OCI-LY1 (cell line): Measurements from ENCODE around the gene MTX3.

Experiments
- H2AFZ ChIP-seq: fragments of 200-600 bp; sonication (generic), shearing (Covaris generic); 2 replicates; pipeline ENCODE4 v1.6.0; 2014; ENCODE audit warnings: antibody characterized with exemption, mild to moderate bottlenecking, low read length
- H3F3A ChIP-seq: fragments of 200-600 bp; sonication (generic), shearing (Covaris generic); 2 replicates; pipeline ENCODE4 v1.6.0; 2014; ENCODE audit warnings: mild to moderate bottlenecking, antibody characterized with exemption, low read length, moderate library complexity; ENCODE audit not compliant: insufficient read depth
- H3K27ac ChIP-seq: fragments of 200-600 bp; sonication (generic); 2 replicates; pipeline ENCODE4 v1.5.1; 2014; ENCODE audit warnings: low read length, mixed run types, mild to moderate bottlenecking, low read depth; ENCODE audit not compliant: poor library complexity, severe bottlenecking
- H3K27me3 ChIP-seq: fragments of 200-600 bp; sonication (generic); 2 replicates; pipeline ENCODE4 v1.6.0; 2014; ENCODE audit warnings: antibody characterized with exemption, mild to moderate bottlenecking, low read length, moderate library complexity; ENCODE audit not compliant: insufficient read depth
- H3K36me3 ChIP-seq: fragments of 200-600 bp; sonication (generic); 2 replicates; pipeline ENCODE4 v1.6.1; 2014; ENCODE audit warnings: mild to moderate bottlenecking, antibody characterized with exemption, low read length, moderate library complexity, mixed read lengths; ENCODE audit not compliant: insufficient read depth
- H3K4me1 ChIP-seq: fragments of 200-600 bp; sonication (generic); 2 replicates; pipeline ENCODE4 v1.5.1; 2014; ENCODE audit warnings: mild to moderate bottlenecking, low read length, moderate library complexity; ENCODE audit not compliant: insufficient read depth, severe bottlenecking
- H3K4me2 ChIP-seq: fragments of 200-600 bp; sonication (generic), shearing (Covaris generic); 2 replicates; pipeline ENCODE4 v1.6.1; 2014; ENCODE audit warnings: low read length
- H3K4me3 ChIP-seq: fragments of 200-600 bp; sonication (generic); 2 replicates; pipeline ENCODE4 v1.5.1; 2014; ENCODE audit warnings: low read length, low read depth, mild to moderate bottlenecking, mixed read lengths; ENCODE audit not compliant: poor library complexity, severe bottlenecking
- H3K79me2 ChIP-seq: fragments of 200-600 bp; shearing (Covaris generic); 2 replicates; pipeline ENCODE4 v1.6.1; 2016; ENCODE audit warnings: mixed run types, low read length, mixed read lengths; ENCODE audit not compliant: insufficient read depth
- H3K9ac ChIP-seq: fragments of 200-600 bp; sonication (generic), shearing (Covaris generic); 2 replicates; pipeline ENCODE4 v1.6.1; 2014; ENCODE audit warnings: mild to moderate bottlenecking, low read length, mixed read lengths
- H3K9me2 ChIP-seq: fragments of 200-600 bp; sonication (generic), shearing (Covaris generic); 2 replicates; pipeline ENCODE4 v1.6.1; 2014; ENCODE audit warnings: low read depth, mild to moderate bottlenecking, low read length, mixed read lengths
- H3K9me3 ChIP-seq: fragments of 200-600 bp; shearing (Covaris generic); 2 replicates; pipeline ENCODE4 v1.6.1; 2014; ENCODE audit warnings: low read length, mixed read lengths
- H4K20me1 ChIP-seq: fragments of 200-600 bp; sonication (generic), shearing (Covaris generic); 2 replicates; pipeline ENCODE4 v1.6.0; 2016; ENCODE audit warnings: mild to moderate bottlenecking, low read length; ENCODE audit not compliant: insufficient read depth
- EZH2 ChIP-seq: fragments of 200-600 bp; sonication (generic), shearing (Covaris generic); IDR thresholded peaks from 2 replicates; pipeline ENCODE4 v1.8.0; 2017; ENCODE audit warnings: borderline replicate concordance, mixed run types, mild to moderate bottlenecking, antibody characterized with exemption, low read length, moderate library complexity, mixed read lengths
- TF ChIP-seq, protein P1 (sequence below): fragments of 200-600 bp; sonication (generic), shearing (Covaris generic); IDR thresholded peaks from 2 replicates; pipeline ENCODE4 v1.5.1; 2017; ENCODE audit warnings: mild to moderate bottlenecking, antibody characterized with exemption, low read length, moderate library complexity, mixed read lengths

The MTX3 gene

GRCh38 chr5:79936646-79937216 lies 54.3 kb downstream of the MTX3 start:
- Histone ChIP-seq H3K36me3 (no peaks in the 10 kb centered on the region), H3K4me1 (no peaks in the 10 kb centered on the region), H2AFZ (no peak overlapping the region), H3K9ac (no peak overlapping the region), H3F3A (no peaks in the 10 kb centered on the region), H3K27me3 (0 out of 2 replicates have a peak, but pooled peaks cover 4% of the 10 kb centered on the region), H3K9me3 (no peaks in the 10 kb centered on the region), H3K9me2 (no peaks in the 10 kb centered on the region), H4K20me1 (no peaks in the 10 kb centered on the region), H3K79me2 (no peaks in the 10 kb centered on the region), H3K27ac (no peak overlapping the region), H3K4me2 (no peak overlapping the region), H3K4me3 (no peak overlapping the region)
- TF ChIP-seq EZH2, result no peak
- TF ChIP-seq, protein P1, sequence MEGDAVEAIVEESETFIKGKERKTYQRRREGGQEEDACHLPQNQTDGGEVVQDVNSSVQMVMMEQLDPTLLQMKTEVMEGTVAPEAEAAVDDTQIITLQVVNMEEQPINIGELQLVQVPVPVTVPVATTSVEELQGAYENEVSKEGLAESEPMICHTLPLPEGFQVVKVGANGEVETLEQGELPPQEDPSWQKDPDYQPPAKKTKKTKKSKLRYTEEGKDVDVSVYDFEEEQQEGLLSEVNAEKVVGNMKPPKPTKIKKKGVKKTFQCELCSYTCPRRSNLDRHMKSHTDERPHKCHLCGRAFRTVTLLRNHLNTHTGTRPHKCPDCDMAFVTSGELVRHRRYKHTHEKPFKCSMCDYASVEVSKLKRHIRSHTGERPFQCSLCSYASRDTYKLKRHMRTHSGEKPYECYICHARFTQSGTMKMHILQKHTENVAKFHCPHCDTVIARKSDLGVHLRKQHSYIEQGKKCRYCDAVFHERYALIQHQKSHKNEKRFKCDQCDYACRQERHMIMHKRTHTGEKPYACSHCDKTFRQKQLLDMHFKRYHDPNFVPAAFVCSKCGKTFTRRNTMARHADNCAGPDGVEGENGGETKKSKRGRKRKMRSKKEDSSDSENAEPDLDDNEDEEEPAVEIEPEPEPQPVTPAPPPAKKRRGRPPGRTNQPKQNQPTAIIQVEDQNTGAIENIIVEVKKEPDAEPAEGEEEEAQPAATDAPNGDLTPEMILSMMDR, result no peak

GRCh38 chr5:79936002-79936645 lies 54.9 kb downstream of the MTX3 start:
- H3K27me3 ChIP-seq, result 0 out of 2 replicates have a peak, but pooled peaks cover 4% of the 10 kb centered on the region
- H3K79me2 ChIP-seq, result no peaks in the 10 kb centered on the region
- H3K27ac ChIP-seq, result no peak overlapping the region
- H3K4me2 ChIP-seq, result no peak overlapping the region
- no peaks in the 10 kb centered on the region for H3K9me3 ChIP-seq
- TF ChIP-seq, protein P1, result no peak
- no peak for TF ChIP-seq EZH2
- no peaks in the 10 kb centered on the region for H3K4me1 ChIP-seq
- H4K20me1 ChIP-seq, result no peaks in the 10 kb centered on the region
- no peaks in the 10 kb centered on the region for H3F3A ChIP-seq
- H3K4me3 ChIP-seq, result no peak overlapping the region
- H3K9ac ChIP-seq, result no peak overlapping the region
- H3K36me3 ChIP-seq, result no peaks in the 10 kb centered on the region
- no peak overlapping the region for H2AFZ ChIP-seq
- H3K9me2 ChIP-seq, result no peaks in the 10 kb centered on the region

DNA sequence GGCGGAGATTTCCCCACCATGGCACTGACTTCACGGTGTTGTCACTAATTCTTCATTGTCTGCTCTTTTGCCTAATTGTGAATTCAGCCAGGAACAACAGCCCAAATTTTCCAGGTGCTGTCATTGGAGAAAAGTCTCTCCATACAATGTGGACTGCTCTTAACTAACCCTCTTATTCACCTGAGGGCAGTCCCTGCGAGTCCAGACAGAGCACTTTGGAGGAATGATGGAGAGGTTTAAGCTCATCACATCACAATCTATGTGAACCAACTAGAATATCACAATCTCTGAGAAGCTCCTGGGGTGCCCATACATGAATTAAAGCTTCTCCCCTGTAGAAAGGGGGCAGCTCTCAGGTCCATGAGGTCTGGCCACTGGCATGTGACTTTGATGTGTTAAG lies 56.4 kb downstream of the MTX3 start:
- no peaks in the 10 kb centered on the region for H3K4me1 ChIP-seq
- H2AFZ ChIP-seq, result no peak overlapping the region
- TF ChIP-seq, protein P1, result no peak
- no peak for TF ChIP-seq EZH2
- no peak overlapping the region for H3K4me3 ChIP-seq
- H3K9me2 ChIP-seq, result no peaks in the 10 kb centered on the region
- H4K20me1 ChIP-seq, result no peaks in the 10 kb centered on the region
- H3K36me3 ChIP-seq, result no peaks in the 10 kb centered on the region
- no peak overlapping the region for H3K27ac ChIP-seq
- 0 out of 2 replicates have a peak, but pooled peaks cover 4% of the 10 kb centered on the region for H3K27me3 ChIP-seq
- H3K9ac ChIP-seq, result no peak overlapping the region
- no peak overlapping the region for H3K4me2 ChIP-seq
- H3F3A ChIP-seq, result no peaks in the 10 kb centered on the region
- H3K9me3 ChIP-seq, result no peaks in the 10 kb centered on the region
- H3K79me2 ChIP-seq, result no peaks in the 10 kb centered on the region
